Pancreas (tissue), 10 donors: ENCODE results near the gene ZNF593. TPM values are rescaled to one million over a fixed set of nuclear protein-coding genes. Genes with fewer than 3 reads are reported as not detected.

ENCODE experiments used
- ATAC-seq, 4 donors: fragments of 200-7000 bp; cut with Tn5 transposase; one replicate each; pipeline versions ENCODE4 v1.8.0 to v1.9.1; 2020; ENCODE audit warnings: mild to moderate bottlenecking in 4 of 4, moderate library complexity in 4 of 4
- DNase-seq, 6 donors: peaks; one replicate each; pipeline ENCODE4 v3.0.0-alpha.2; 2020
- FAIRE-seq: peaks from 2 replicates; lab custom pipeline; 2012; peaks lifted over from hg19 to GRCh38; lab: Jason Lieb, UNC
- H3K27ac ChIP-seq, 4 donors: fragments of 200-600 bp; sonication (generic); 1 replicate in 3 of 4; 2 replicates in 1 of 4; pipeline versions ENCODE4 v1.5.0 to v1.8.0; 2020
- H3K27me3 ChIP-seq, 4 donors: fragments of 200-600 bp; one replicate each; pipeline ENCODE4 v1.8.0; 2021
- H3K36me3 ChIP-seq, 3 donors: fragments of 200-600 bp; sonication (generic) in 1 of 3; one replicate each; pipeline versions ENCODE4 v1.5.0 to v1.8.0; 2020 to 2021
- H3K4me1 ChIP-seq, 3 donors: fragments of 200-600 bp; one replicate each; pipeline ENCODE4 v1.8.0; 2021
- H3K4me3 ChIP-seq, 4 donors: fragments of 200-600 bp; sonication (generic) in 2 of 4; one replicate each; pipeline versions ENCODE4 v1.5.0 to v1.8.0; 2020 to 2021
- H3K9me3 ChIP-seq, 4 donors: fragments of 200-600 bp; one replicate each; pipeline ENCODE4 v1.8.0; 2021
- WGBS, 2 donors: extraction: QIAGEN DNeasy Blood & Tissue Kit; methylation state at CpG; one replicate each; pipeline ENCODE4 v1.1.7; 2013; 5-methylcytosine and 5-hydroxymethylcytosine counted together
- intact Hi-C, 3 donors: fragments of 100-400 bp; cut with DNase I; formaldehyde crosslinking; loops; one replicate each; pipeline versions ENCODE4 v1.11.1 to v1.14.2; 2022
- polyA plus RNA-seq, 2 donors: library from polyadenylated mRNA; stranded (reverse); fragments of 200-250 nt; gene quantifications; one replicate each; pipeline ENCODE4 v1.2.3, GENCODE V29; 2013
- total RNA-seq, 6 donors: library from RNA; stranded (reverse); fragmentation: NEBNext Ultra II Directional in 4 of 6; extraction: Animal tissue kit (Norgen Biotek cat#: 25700) in 4 of 6; gene quantifications; one replicate each; pipeline versions ENCODE4 v1.2.1 to v1.2.4, GENCODE V29; 2021 to 2023
- TF ChIP-seq, protein P1 (sequence below), 4 donors: fragments of 200-600 bp; sonication (generic) in 3 of 4; IDR thresholded peaks; one replicate each; pipeline versions ENCODE4 v1.5.0 to v1.8.0; 2021; ENCODE audit warnings: antibody characterized with exemption in 4 of 4
- donor health status: healthy with polysubstance abuse.
- donor health status: DM: no; HTN: no; CAD: no; lungs with moderate emphysema.
- donor health status: DM: no; HTN: no; CAD: no.
- donor health status: control.
- donor health status: control.
- donor health status: Bipolar disorder and iron deficiency.
- donor health status: DM: yes; HTN: yes; CAD: no.
- donor health status: DM: no; HTN: no; CAD: no.
- donor health status: DM: no; HTN: no; CAD: no.
- donor health status: DM: yes; HTN: yes; CAD: no.

The ZNF593 gene
- total and polyA plus RNA-seq, 8 donors, result 18.4 to 80.7 (median 22.8) TPM

GRCh38 chr1:26181586-26182382, 12.1 kb downstream of the ZNF593 start:
- intact Hi-C loops, result no loop called here
- TF ChIP-seq, protein P1, sequence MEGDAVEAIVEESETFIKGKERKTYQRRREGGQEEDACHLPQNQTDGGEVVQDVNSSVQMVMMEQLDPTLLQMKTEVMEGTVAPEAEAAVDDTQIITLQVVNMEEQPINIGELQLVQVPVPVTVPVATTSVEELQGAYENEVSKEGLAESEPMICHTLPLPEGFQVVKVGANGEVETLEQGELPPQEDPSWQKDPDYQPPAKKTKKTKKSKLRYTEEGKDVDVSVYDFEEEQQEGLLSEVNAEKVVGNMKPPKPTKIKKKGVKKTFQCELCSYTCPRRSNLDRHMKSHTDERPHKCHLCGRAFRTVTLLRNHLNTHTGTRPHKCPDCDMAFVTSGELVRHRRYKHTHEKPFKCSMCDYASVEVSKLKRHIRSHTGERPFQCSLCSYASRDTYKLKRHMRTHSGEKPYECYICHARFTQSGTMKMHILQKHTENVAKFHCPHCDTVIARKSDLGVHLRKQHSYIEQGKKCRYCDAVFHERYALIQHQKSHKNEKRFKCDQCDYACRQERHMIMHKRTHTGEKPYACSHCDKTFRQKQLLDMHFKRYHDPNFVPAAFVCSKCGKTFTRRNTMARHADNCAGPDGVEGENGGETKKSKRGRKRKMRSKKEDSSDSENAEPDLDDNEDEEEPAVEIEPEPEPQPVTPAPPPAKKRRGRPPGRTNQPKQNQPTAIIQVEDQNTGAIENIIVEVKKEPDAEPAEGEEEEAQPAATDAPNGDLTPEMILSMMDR (IDR thresholded peaks at IDR 0.05), result no peak
- peaks cover 5 to 8% (median 6%) of the 10 kb centered on the region in 3 donors for H3K4me1 ChIP-seq
- FAIRE-seq (no peak), ATAC-seq (no peak), DNase-seq (no peak)
- H3K27me3 ChIP-seq, result no peaks in the 10 kb centered on the region
- no peak overlapping the region for H3K4me3 ChIP-seq
- peaks cover 0 to 40% (median 0%) of the 10 kb centered on the region in 3 donors for H3K36me3 ChIP-seq
- H3K27ac ChIP-seq, result no peak overlapping the region
- H3K9me3 ChIP-seq, result no peaks in the 10 kb centered on the region
- WGBS, 2 donors, result 78 to 81% methylated on average over 9 of the region's 9 CpGs

DNA sequence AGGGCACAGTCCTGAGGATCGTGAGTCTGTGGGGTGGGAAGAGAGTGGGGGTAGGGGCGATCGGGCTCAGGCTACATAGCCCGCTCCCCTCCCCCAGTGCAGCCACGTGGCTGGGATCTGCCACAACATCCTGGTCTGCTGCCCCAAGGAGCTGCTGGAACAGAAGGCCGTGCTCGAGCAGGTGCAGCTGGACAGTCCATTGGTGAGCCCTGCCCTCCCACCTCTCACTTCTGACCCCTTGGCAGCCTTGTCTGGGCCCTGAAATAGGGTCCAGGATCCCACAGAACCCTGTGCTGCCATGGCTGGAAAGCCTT, 12.6 kb downstream of the ZNF593 start:
- FAIRE-seq, result no peak
- ATAC-seq, result no peak
- WGBS, 2 donors, result 81 to 86% methylated on average over 7 of the region's 7 CpGs

DNA sequence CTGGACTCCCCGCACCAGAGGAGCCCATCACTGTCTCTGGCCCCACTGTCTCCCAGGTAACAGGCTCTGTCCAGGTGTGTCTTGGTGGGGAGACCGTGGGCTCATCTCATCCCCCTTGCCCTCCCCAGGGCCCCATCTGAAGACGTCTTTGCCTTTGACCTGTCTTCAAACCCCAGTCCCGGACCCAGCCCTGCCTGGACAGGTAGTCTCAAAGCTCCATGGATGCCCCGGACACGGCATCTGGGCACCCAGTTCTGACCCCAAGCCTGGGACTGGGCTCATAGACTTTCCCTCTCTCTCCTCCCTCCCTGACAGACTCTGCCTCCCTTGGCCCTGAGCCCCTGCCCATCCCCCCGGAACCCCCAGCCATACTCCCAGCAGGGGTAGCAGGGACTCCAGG, 14.4 kb downstream of the ZNF593 start:
- Histone ChIP-seq H3K4me1 (no peaks in the 10 kb centered on the region), H3K27ac (no peak overlapping the region), H3K36me3 (peaks cover 0 to 40% (median 0%) of the 10 kb centered on the region in 3 donors), H3K4me3 (no peak overlapping the region), H3K9me3 (no peaks in the 10 kb centered on the region), H3K27me3 (no peaks in the 10 kb centered on the region)
- intact Hi-C loops, result no loop called here
- no peak for ATAC-seq
- TF ChIP-seq, protein P1 (IDR thresholded peaks at IDR 0.05), result no peak
- DNase-seq, result peak in 1 of 6 donors; percentile 57
- WGBS, 2 donors, result 91 to 93% methylated on average over 7 of the region's 7 CpGs
- FAIRE-seq, result no peak

More for the DNA sequence above, 12.6 kb downstream of the ZNF593 start:
- no peak for DNase-seq
- peaks cover 0 to 40% (median 0%) of the 10 kb centered on the region in 3 donors for H3K36me3 ChIP-seq
- TF ChIP-seq, protein P1 (IDR thresholded peaks at IDR 0.05), result no peak
- no peaks in the 10 kb centered on the region for H3K9me3 ChIP-seq
- intact Hi-C loops, result no loop called here
- H3K4me1 ChIP-seq, result peaks cover 5 to 8% (median 6%) of the 10 kb centered on the region in 3 donors
- H3K27ac ChIP-seq, result no peak overlapping the region
- no peaks in the 10 kb centered on the region for H3K27me3 ChIP-seq
- H3K4me3 ChIP-seq, result no peak overlapping the region

- ATAC-seq, result no peak
- Histone ChIP-seq H3K27me3 (no peaks in the 10 kb centered on the region), H3K9me3 (no peaks in the 10 kb centered on the region), H3K4me3 (no peak overlapping the region), H3K36me3 (peaks cover 0 to 40% (median 0%) of the 10 kb centered on the region in 3 donors), H3K4me1 (no peaks in the 10 kb centered on the region), H3K27ac (no peak overlapping the region)
- DNase-seq, result no peak
- intact Hi-C loops, result no loop called here
- WGBS, 2 donors, result 97 to 98% methylated on average over 21 of the region's 21 CpGs
- no peak for FAIRE-seq
- TF ChIP-seq, protein P1 (IDR thresholded peaks at IDR 0.05), result no peak
Measured at GRCh38 chr1:26184883-26185282, 15.2 kb downstream of the ZNF593 start.

- no peaks in the 10 kb centered on the region for H3K4me1 ChIP-seq
- TF ChIP-seq, protein P1 (IDR thresholded peaks at IDR 0.05), result no peak
- peaks cover 0 to 20% (median 0%) of the 10 kb centered on the region in 3 donors for H3K36me3 ChIP-seq
- H3K27me3 ChIP-seq, result no peaks in the 10 kb centered on the region
- no peak overlapping the region for H3K4me3 ChIP-seq
- ATAC-seq (no peak), FAIRE-seq (no peak), DNase-seq (no peak)
- H3K27ac ChIP-seq, result no peak overlapping the region
- intact Hi-C loops, result no loop called here
- WGBS, 2 donors, result 94 to 96% methylated on average over 6 of the region's 6 CpGs
- H3K9me3 ChIP-seq, result no peaks in the 10 kb centered on the region
Measured at GRCh38 chr1:26187882-26188281, 18.2 kb downstream of the ZNF593 start.
